Right hindlimb (tissue), 1 donor: Measurements from ENCODE around the gene SNX10.
A peak's percentile ranks its signal among the peaks of the same experiment; 100 is the strongest.

ENCODE experiments used
- DNase-seq: peaks from one replicate; pipeline ENCODE4 v3.0.0-alpha.2; 2018

SNX10 gene

DNA sequence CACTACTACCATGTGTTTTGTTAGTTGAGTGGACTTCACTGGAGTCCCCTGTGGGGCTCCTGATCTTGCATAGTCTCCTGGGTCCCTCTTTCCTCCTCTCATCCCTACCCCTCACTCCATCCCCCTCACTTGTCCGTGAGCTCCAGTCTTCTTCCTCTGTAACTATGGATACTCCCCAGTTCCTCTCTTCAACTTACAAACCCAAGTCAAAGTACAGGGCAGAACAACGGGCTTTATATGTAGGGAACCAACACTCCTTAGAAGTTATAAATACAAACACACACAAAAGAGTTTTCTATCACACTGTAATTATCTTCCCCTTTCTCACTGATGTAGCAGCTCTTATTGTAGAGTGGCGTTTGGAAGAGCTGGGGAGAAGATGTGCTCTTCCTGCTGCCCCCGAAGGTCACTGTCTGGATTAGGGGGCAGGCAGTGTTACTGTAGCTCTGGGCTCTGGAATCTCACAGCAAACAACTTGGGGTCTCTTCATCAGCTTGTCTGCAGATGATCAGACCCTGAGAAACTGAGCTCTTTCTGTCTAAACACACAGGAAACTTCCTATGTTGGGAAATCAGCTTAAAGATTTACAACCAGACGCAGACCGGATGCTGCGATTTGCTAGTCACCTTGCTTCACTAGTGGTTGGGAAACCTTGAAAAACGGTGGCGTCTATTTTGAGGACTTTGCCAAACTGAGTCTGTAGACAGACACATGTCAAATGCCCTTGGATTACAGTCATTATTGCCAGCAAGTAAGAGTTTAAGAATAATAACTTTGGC is 13.6 kb downstream of the SNX10 start:
- no peak for DNase-seq

DNA sequence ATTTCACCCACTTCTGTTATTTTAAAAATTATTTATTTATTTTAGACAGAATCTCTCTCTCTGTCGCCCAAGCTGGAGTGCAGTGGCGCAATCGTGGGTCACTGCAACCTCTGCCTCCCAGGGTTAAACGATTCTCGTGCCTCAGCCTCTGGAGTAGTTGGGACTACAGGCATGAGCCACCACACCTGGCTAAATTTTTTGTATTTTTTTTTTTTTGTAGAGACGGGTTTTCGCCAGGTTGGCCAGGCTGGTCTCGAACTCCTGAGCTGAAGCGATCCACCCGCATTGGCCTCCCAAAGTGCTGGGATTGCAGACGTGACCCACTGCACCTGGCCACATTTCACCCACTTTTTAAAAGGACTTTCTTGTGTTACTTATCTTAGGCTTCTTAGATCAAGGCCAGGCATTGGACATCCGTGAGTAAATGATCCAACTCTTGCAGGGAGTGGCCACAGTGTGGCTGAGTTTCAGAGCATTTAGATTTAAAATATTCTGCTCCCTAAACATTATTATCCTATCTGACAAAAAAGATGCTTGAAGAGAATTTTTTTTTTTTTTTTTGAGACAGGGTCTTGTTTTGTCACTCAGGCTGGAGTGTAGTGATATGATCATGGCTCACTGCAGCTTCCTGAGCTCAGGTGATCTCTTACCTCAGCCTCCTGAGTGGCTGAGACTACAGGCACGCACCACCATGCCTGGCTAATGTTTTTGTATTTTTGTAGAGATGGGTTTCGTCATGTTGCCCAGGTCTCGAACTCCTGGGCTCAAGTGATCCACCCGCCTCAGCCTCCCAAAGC is 14.4 kb downstream of the SNX10 start:
- no peak for DNase-seq

DNA sequence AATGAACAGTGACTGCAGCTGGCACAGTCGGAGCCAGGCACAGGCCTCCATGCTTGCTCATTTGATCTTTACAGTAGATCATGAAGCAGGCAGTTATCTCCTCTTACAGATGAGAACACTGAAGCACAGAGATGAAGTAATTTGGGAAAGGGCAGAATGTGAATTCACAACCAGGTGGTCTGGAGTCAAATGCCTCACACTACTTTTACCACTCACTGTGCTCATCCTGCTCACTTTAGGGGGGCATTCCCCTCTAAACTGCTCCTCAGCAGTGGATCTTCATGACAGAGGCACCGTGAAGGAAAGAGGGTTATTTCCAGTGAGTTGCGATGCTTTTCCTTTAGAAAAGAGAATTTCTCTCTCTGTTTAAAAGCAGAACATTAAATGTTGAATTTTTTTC is 15.1 kb downstream of the SNX10 start:
- DNase-seq: no peak

DNA sequence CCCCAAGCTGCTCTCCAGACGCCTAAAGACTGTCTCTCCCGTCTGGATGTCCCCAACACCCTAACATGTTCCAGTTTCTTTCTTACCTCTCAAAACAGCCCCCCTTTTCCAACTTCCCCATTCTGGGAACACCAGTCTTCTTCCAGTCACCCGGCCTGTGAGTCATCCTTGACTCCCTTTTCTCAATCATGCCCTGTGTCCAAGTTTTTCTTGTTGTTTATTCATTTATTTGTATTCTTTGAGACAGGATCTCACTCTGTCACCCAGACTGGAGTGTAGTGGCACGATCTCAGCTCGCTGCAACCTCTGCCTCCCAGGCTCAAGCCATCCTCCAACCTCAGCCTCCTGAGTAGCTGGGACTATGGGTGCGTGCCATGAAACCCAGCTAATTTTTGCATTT is 15.6 kb downstream of the SNX10 start:
- no peak for DNase-seq

DNA sequence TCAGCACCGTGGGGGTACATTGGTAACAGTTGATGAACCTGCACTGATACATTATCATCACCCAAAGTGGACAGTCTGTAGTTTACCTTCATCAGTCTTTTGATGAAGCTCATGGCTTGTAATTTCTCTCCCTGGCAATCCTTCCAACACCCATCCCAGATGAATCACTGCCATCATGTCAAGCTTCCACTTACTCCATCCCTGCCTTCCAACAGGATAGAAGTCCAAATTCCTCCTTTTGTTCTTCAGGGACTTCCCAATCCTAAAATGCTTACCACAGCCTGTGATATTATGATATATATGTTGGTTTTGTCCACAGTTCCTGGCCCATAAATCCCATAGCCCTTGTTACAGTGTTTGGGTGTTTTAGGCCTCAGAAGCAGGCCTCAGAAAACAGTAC is 16.1 kb downstream of the SNX10 start:
- no peak for DNase-seq

DNA sequence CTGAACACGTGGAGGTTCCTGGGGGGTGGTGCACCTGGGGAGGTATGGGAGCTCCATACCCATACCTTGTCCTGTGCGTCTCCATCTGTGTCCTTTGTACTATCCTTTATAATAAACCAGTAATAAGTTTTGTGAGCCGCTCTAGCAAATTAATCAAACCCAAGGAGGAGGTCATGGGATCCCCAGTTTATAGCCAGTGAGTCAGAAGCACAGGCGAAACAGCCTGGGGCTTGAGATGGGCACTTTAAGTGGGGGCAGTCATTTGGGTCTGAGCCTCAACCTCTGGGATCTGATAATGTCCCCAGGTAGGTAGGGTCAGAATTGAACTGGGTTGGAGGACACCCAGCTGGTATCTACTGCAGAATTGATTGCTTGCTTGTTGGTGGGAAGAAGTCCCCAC is 16.9 kb downstream of the SNX10 start:
- DNase-seq: no peak

- no peak for DNase-seq
These were observed 17.4 kb downstream of the SNX10 start for GRCh38 chr7:26309089-26309488.

GRCh38 chr7:26311798-26312197 is 20.1 kb downstream of the SNX10 start:
- no peak for DNase-seq

DNA sequence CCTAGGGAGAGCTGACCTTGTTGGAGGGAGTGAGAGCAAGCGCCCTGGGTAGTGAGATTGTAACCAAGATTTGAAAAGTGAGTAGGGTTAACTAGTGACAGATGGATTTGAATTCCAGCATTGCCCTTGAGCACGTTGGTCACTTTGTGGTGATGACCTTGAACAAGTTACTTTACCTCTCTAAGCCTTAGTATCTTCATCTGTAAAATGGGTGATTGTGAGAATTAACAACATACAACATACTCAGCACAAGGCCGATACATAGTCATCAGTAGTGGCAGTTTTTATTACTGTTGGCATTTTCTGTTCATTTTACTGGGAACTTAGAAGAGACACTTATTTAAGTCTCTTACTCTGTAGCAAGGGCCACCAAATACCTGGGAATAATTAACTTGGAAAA is 25.5 kb downstream of the SNX10 start:
- no peak for DNase-seq

DNA sequence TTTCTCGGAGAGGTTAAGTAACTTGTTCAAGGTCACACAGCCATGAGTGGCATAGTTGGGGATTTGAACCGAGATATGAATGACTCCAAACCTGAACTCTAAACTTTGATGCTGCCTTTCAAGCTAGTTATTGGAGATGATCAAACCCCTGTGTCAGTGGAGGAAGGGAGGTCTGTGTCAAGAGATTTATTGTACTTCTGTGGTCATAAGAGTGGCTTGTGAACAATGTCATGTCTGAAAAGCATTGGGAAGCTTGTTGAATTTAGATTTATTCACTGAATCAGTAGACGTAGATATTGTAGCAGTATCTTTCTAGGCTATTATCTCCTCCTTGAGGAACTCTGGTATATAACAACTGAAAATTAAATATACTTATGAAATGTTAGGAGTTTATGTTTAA is 27.3 kb downstream of the SNX10 start:
- DNase-seq: no peak

- DNase-seq: no peak
These were observed 28.0 kb downstream of the SNX10 start for GRCh38 chr7:26319636-26320035.

- no peak for DNase-seq
These were observed 29.2 kb downstream of the SNX10 start for GRCh38 chr7:26320878-26321277.

DNA sequence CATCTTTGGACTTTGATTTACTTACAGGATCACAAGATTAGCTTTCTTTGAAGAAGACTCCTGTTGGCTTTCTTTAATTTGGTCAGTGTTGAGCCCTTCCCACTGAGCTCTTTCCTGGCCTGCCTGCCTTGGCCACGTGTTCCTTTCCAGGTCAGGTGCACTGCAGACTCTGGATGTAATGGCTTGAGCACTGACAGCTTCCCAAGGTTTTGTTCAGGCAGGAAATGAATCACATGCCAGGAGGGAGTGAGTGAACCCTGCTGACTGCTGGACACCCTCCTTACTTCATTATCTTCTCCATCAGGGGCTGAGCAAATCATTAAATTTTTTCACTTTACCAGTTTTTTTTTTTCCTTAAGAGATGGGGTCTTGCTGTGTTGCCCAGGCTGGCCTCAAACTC is 29.8 kb downstream of the SNX10 start:
- DNase-seq: no peak

GRCh38 chr7:26326211-26326610 is 34.5 kb downstream of the SNX10 start:
- no peak for DNase-seq

DNA sequence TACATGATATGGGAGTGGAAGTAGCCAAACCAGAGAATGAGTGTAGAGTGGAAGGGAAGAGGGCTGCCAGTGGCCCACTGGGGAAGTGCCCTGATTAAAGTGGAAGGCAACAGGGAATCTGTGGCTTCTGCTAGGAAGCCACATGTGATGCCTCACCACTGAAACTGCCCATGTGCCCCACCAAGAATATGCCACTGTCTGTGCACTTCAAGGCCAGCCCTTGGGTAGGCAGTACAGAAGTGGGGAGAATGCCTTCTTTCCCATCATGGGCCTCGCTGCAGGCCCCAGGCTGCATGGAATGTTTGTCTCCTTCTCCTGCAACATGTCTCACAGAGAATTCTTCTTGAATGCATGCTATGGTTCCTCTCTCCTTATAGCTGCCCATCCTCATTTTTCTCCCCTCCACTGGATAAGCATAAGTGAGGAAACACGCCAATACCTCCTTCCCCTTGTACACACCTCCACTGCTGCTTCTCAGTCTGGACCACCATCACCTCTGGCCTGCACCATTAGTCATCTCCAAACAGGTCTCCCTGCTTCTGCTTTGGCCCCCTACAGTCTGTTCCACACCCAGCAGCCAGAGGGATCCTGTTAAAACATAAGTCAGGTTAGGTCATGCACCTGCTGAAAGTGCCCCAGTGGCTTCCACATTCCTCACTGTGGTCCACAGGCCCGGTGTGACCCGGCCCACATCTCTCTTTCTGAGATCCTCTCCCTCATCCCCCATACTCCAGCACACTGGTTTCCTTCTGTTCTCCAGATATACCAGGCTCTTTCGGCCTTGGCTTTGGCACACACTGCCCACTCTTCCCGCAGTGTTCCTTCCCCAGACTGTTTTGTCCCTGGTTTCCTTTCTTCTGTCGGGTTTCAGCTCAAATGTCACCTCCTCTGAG is 37.1 kb downstream of the SNX10 start:
- no peak for DNase-seq

DNA sequence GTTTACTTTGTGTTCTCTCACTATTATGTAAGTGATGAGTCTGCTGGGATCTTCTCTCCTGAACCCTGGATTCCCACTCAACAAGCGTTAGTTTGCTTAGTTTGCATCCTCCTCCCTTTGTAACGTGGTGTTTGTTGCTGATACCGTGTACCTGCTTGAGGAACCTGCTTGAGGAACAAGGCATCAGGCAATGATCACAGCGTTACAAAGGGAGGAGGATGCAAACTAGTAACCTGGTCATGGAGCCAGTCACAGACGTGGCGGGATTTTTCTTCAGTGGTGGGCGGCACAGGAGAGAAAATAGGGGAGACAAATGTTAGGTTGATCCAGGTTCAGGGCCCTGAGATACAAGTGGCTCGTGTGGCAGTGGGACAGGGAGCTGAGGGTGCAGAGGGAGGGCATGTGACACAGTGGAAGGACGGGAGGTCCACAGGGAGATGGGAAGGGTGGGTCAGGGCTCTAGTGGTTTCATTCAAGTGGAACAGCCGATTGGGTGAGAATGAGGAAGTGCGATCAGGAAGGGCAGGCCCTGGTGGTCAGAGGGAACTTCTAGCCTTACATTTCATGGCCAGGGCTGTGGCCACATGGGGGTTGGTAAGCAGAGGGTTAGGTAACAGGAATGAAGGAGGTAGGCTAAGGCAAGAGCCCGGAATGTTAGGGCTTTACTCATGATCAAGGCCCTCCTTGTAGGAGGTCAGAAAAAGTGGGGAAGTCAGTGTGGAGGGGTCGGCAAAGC is 38.0 kb downstream of the SNX10 start:
- peak; percentile 19 for DNase-seq

- no peak for DNase-seq
These were observed 39.5 kb downstream of the SNX10 start for GRCh38 chr7:26331113-26331512.

DNA sequence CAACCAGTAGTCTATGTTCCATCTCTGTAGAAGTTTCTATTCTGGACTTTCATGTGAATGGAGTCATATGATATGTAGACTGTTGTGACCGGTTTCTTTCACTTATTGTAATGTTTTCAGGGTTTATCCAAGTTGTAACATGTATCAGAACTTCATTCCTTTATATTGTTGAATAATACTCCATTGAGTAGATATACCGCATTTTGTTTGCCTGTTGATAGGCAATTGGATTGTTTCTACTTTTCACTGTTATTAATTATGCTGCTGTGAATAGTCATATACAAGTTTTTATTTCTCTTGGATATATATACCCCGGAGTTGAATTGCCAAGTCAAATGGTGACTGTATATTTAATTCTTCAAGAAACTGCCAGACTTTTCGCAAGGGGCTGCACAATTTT is 40.1 kb downstream of the SNX10 start:
- DNase-seq: no peak

DNA sequence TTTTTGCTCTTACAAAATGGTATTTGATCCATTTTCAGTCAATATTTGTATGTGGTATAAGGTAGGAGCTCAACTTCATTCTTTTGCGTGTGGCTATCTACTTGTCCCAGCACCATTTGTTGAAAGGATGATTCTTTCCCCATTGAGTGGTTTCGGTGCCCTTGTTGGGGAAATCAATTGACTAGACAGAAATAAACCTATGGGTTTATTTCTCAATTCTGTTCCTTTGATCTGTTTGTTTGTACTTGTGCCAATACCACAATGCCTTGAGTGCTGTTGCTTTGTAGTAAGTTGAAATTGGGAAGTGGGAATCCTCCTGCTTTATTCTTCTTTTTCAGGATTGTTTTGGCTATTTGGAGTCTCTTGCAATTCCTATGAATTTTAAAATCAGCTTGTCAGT is 41.0 kb downstream of the SNX10 start:
- DNase-seq: no peak

GRCh38 chr7:26334166-26334859 is 42.7 kb downstream of the SNX10 start:
- no peak for DNase-seq

- DNase-seq: no peak
These were observed 45.7 kb downstream of the SNX10 start for GRCh38 chr7:26337232-26337865.
